IMR-90 (cell line): ENCODE data around the gene EGF.

Source experiments
- CEBPB ChIP-seq: IDR thresholded peaks from 2 replicates; pipeline ENCODE4 v1.6.1; 2012; ENCODE audit warnings: low read depth, low read length, improper control_type of control experiment
- CTCF ChIP-seq: conservative IDR thresholded peaks from 2 replicates; pipeline ENCODE4 v1.5.1; 2012; ENCODE audit warnings: mild to moderate bottlenecking, low read depth, low read length, improper control_type of control experiment
- MAFK ChIP-seq: IDR thresholded peaks from 2 replicates; pipeline ENCODE4 v1.6.1; 2012; ENCODE audit warnings: low read depth, low read length, improper control_type of control experiment
- POLR2A ChIP-seq: IDR thresholded peaks from 2 replicates; pipeline ENCODE4 v1.6.1; 2012; ENCODE audit warnings: mild to moderate bottlenecking, low read depth, low read length
- RCOR1 ChIP-seq: IDR thresholded peaks from 2 replicates; pipeline ENCODE4 v1.6.1; 2012; ENCODE audit warnings: mild to moderate bottlenecking, low read length, improper control_type of control experiment; ENCODE audit not compliant: insufficient replicate concordance

- TF ChIP-seq CTCF: no peak
- no peak for TF ChIP-seq MAFK
- TF ChIP-seq POLR2A: no peak
- no peak for TF ChIP-seq RCOR1
- no peak for TF ChIP-seq CEBPB
These were observed 86.9 kb downstream of the EGF start for GRCh38 chr4:109999585-109999912.
